Dedifferentiated amniotic fluid mesenchymal stem cell (primary cell): Measurements from ENCODE around the gene PHF21B.

Experiments used
- DNase-seq: peaks from one replicate; pipeline ENCODE4 v3.0.0-alpha.2; 2016; ENCODE audit errors: extremely low spot score

Gene PHF21B

GRCh38 chr22:44893731-44894080 lies 116.1 kb downstream of the PHF21B start:
- DNase-seq, result no peak

GRCh38 chr22:44892803-44893730 lies 116.7 kb downstream of the PHF21B start:
- DNase-seq, result no peak

- no peak for DNase-seq
Observed at GRCh38 chr22:44892243-44892642, 117.6 kb downstream of the PHF21B start.

- no peak for DNase-seq
Observed at GRCh38 chr22:44891791-44892190, 118.0 kb downstream of the PHF21B start.

GRCh38 chr22:44891293-44891747 lies 118.5 kb downstream of the PHF21B start:
- DNase-seq, result no peak

- DNase-seq, result no peak
Observed at GRCh38 chr22:44890416-44891292, 119.2 kb downstream of the PHF21B start.

- no peak for DNase-seq
Observed at GRCh38 chr22:44889255-44889878, 120.4 kb downstream of the PHF21B start.

GRCh38 chr22:44888491-44889254 lies 121.1 kb downstream of the PHF21B start:
- no peak for DNase-seq

- no peak for DNase-seq
Observed at GRCh38 chr22:44887941-44888366, 121.9 kb downstream of the PHF21B start.

GRCh38 chr22:44885806-44886360 lies 123.9 kb downstream of the PHF21B start:
- no peak for DNase-seq

- no peak for DNase-seq
Observed at GRCh38 chr22:44884968-44885805, 124.6 kb downstream of the PHF21B start.

- no peak for DNase-seq
Observed at GRCh38 chr22:44884562-44884961, 125.2 kb downstream of the PHF21B start.

GRCh38 chr22:44883011-44883421 lies 126.8 kb downstream of the PHF21B start:
- DNase-seq, result no peak

- DNase-seq, result no peak
Observed at GRCh38 chr22:44882226-44882905, 127.4 kb downstream of the PHF21B start.

- DNase-seq, result no peak
Observed at GRCh38 chr22:44881624-44882023, 128.2 kb downstream of the PHF21B start.

GRCh38 chr22:44880610-44881290 lies 129.1 kb downstream of the PHF21B start:
- DNase-seq, result no peak

- DNase-seq, result no peak
Observed at GRCh38 chr22:44879301-44879680, 130.5 kb downstream of the PHF21B start.

- DNase-seq, result no peak
Observed at GRCh38 chr22:44878483-44879300, 131.1 kb downstream of the PHF21B start.
